Small intestine (tissue), 7 donors: ENCODE results near the gene TAF11L8. TPM values are rescaled to one million over a fixed set of nuclear protein-coding genes. Genes with fewer than 3 reads are reported as not detected.
"Not testable (repeated sequence)": the region's sequence is repeated elsewhere in the genome, so short reads cannot be mapped to it uniquely, and the experiment has no call there.

Source experiments
- DNase-seq, 2 donors: peaks; one replicate each; pipeline versions ENCODE4 v3.0.0 to v3.0.0-alpha.2; 2013
- FAIRE-seq: peaks from 2 replicates; lab custom pipeline; 2012; peaks lifted over from hg19 to GRCh38; lab: Jason Lieb, UNC
- H3K27ac ChIP-seq, 3 donors: one replicate each; pipeline ENCODE4 v1.5.1; 2013; ENCODE audit warnings: low read length in 2 of 3, mild to moderate bottlenecking in 2 of 3, control low read depth in 1 of 3, inconsistent platforms in 1 of 3, low read depth in 1 of 3, moderate library complexity in 1 of 3
- H3K27me3 ChIP-seq, 3 donors: one replicate each; pipeline ENCODE4 v1.6.1; 2013; ENCODE audit warnings: low read length in 3 of 3, inconsistent platforms in 1 of 3; ENCODE audit not compliant: control insufficient read depth in 3 of 3, insufficient read depth in 3 of 3
- H3K36me3 ChIP-seq, 3 donors: one replicate each; pipeline ENCODE4 v1.6.1; 2013; ENCODE audit warnings: low read length in 3 of 3, inconsistent platforms in 1 of 3, low read depth in 1 of 3, mild to moderate bottlenecking in 1 of 3, moderate library complexity in 1 of 3; ENCODE audit not compliant: control insufficient read depth in 3 of 3, insufficient read depth in 2 of 3
- H3K4me1 ChIP-seq, 3 donors: one replicate each; pipeline ENCODE4 v1.6.1; 2013; ENCODE audit warnings: low read length in 2 of 3, inconsistent platforms in 1 of 3, low read depth in 1 of 3, mild to moderate bottlenecking in 1 of 3, moderate library complexity in 1 of 3; ENCODE audit not compliant: control insufficient read depth in 3 of 3, insufficient read depth in 2 of 3
- H3K4me3 ChIP-seq, 3 donors: one replicate each; pipeline ENCODE4 v1.5.1; 2013; ENCODE audit warnings: low read length in 3 of 3, control low read depth in 1 of 3, inconsistent platforms in 1 of 3, low read depth in 1 of 3, mild to moderate bottlenecking in 1 of 3, moderate library complexity in 1 of 3
- H3K9me3 ChIP-seq, 2 donors: one replicate each; pipeline ENCODE4 v1.6.1; 2013; ENCODE audit warnings: low read depth in 1 of 2, low read length in 1 of 2; ENCODE audit not compliant: control insufficient read depth in 2 of 2, insufficient read depth in 1 of 2
- WGBS, 3 donors: extraction: QIAGEN DNeasy Blood & Tissue Kit; methylation state at CpG; one replicate each; pipeline ENCODE4 v1.1.7; 2013; 5-methylcytosine and 5-hydroxymethylcytosine counted together
- polyA plus RNA-seq, 4 donors: library from polyadenylated mRNA; stranded (reverse) in 3 of 4; unstranded in 1 of 4; fragments of 200-250 nt in 3 of 4; fragments of 120-200 nt in 1 of 4; gene quantifications; one replicate each; pipeline versions ENCODE4 v1.2.1 to v1.2.3, GENCODE V29; 2013
- donor health status: healthy with polysubstance abuse.
- donor health status: control.
- donor health status: control.
- donor health status: Bipolar disorder and iron deficiency.
- donor health status: healthy.

Gene TAF11L8
- polyA plus RNA-seq, 4 donors = not detected

DNA sequence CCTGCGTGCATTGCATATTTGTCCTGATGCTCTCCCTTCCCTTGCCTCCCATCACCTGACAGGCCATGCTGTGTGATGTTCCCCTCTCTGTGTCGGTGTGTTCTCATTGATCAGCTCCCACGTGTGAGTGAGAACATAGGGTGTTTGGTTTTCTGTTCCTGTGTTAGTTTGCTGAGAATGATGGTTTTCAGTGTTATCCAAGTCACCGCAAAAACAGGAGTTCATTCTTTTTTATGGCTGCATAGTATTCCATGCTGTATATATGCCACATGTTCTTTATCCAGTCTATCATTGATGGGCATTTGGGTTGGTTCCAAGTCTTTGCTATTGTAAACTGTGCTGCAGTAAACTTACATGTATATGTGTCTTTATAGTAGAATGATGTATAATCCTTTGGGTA lies 16.7 kb upstream of the TAF11L8 start:
- not testable (repeated sequence) for H3K27ac ChIP-seq, H3K4me3 ChIP-seq, FAIRE-seq, DNase-seq, H3K27me3 ChIP-seq, H3K36me3 ChIP-seq, H3K4me1 ChIP-seq, H3K9me3 ChIP-seq
- WGBS, 3 donors = 85 to 90% (median 90%) methylated on average over 4 of the region's 4 CpGs

DNA sequence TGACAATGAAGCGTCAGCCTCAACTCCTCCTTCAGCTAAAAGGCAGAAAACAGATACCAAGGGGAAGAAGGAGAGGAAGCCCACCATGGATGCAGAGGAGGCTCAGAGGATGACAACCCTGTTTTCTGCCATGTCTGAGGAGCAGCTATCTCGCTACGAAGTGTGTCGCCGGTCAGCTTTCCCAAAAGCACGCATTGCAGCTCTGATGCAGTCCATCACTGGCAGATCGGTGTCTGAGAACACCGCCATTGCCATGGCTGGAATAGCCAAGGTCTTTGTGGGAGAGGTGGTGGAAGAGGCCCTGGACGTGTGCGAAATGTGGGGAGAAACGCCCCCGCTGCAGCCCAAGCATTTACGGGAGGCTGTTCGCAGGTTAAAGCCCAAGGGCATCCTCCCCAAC lies 14.2 kb upstream of the TAF11L8 start:
- H3K36me3 ChIP-seq = no peaks in the 10 kb centered on the region
- DNase-seq = no peak
- H3K27ac ChIP-seq = no peak overlapping the region
- H3K4me3 ChIP-seq = no peak overlapping the region
- peaks cover 0 to 14% of the 10 kb centered on the region in 2 donors for H3K9me3 ChIP-seq
- WGBS, 3 donors = 91 to 93% (median 92%) methylated on average over 13 to 14 of the region's 14 CpGs
- no peaks in the 10 kb centered on the region for H3K4me1 ChIP-seq
- no peak for FAIRE-seq
- H3K27me3 ChIP-seq = no peaks in the 10 kb centered on the region

GRCh38 chr5:17603880-17604279 lies 13.1 kb upstream of the TAF11L8 start, which contains the start of gene TAF11L11:
Gene TAF11L11, plus strand, starts transcription at chr5:17604183.
- H3K27me3 ChIP-seq, H3K36me3 ChIP-seq, DNase-seq, H3K4me3 ChIP-seq, H3K27ac ChIP-seq, FAIRE-seq, H3K4me1 ChIP-seq: not testable (repeated sequence)
- 50 to 63% (median 55%) methylated on average over 6 of the region's 6 CpGs for WGBS, 3 donors
- peaks cover 0 to 14% of the 10 kb centered on the region in 2 donors for H3K9me3 ChIP-seq

GRCh38 chr5:17597728-17598127 lies 7.0 kb upstream of the TAF11L8 start, which contains the start of gene TAF11L10:
Gene TAF11L10, minus strand, starts transcription at chr5:17597828.
- H3K36me3 ChIP-seq, H3K27me3 ChIP-seq, H3K4me3 ChIP-seq, DNase-seq, FAIRE-seq, H3K27ac ChIP-seq, H3K4me1 ChIP-seq: not testable (repeated sequence)
- no CpG with 5 or more reads among the region's 15 CpGs for WGBS, 3 donors
- peaks cover 0 to 11% of the 10 kb centered on the region in 2 donors for H3K9me3 ChIP-seq

GRCh38 chr5:17594255-17594654 lies 3.5 kb upstream of the TAF11L8 start, which contains the start of gene TAF11L9:
Gene TAF11L9, minus strand, starts transcription at chr5:17594394.
- not testable (repeated sequence) for H3K27ac ChIP-seq, H3K27me3 ChIP-seq, H3K4me3 ChIP-seq, H3K9me3 ChIP-seq, H3K4me1 ChIP-seq, FAIRE-seq, DNase-seq, H3K36me3 ChIP-seq
- WGBS, 3 donors = 94 to 97% (median 96%) methylated on average over 7 to 9 of the region's 15 CpGs

DNA sequence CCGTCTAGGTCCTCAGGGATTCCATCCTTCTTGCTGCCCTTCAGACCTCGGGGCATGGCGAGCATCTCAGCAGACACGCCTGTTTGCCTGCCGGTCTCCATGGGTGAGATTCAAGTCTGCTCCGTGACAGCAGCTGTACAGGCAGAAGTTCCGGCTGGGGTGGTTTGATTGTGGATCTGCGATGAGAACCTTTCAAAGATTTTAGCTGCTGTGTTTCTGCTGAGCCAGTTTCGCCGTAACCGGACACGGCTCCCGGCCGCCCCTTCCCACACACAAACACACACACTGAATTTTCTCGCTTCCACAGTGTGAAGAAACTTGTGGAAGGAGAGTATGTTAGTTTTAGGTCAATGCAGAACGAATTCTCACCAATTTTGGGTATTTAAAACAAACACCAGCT lies 5.1 kb downstream of the TAF11L8 start, which contains the start of gene TAF11L7:
TAF11L7 (minus strand) TSS at position 101 of the 400 bp plus-strand sequence.
- H3K4me3 ChIP-seq, H3K27ac ChIP-seq, H3K36me3 ChIP-seq, H3K27me3 ChIP-seq, FAIRE-seq, H3K4me1 ChIP-seq, H3K9me3 ChIP-seq, DNase-seq: not testable (repeated sequence)
- WGBS, 3 donors = no CpG with 5 or more reads among the region's 16 CpGs

Other genes starting within 250 kb of the TAF11L8 start
- not detected for gene TAF11L2, start 92.7 kb downstream of the TAF11L8 start, polyA plus RNA-seq
- gene TAF11L3, start 72.6 kb downstream of the TAF11L8 start, polyA plus RNA-seq = not detected
- not detected for gene TAF11L4, start 69.2 kb downstream of the TAF11L8 start, polyA plus RNA-seq
- gene TAF11L5, start 65.7 kb downstream of the TAF11L8 start, polyA plus RNA-seq = not detected
- gene TAF11L6, start 62.3 kb downstream of the TAF11L8 start, polyA plus RNA-seq = not detected
- gene TAF11L7, start 5.2 kb downstream of the TAF11L8 start, polyA plus RNA-seq = not detected
- gene TAF11L9, start 3.4 kb upstream of the TAF11L8 start, polyA plus RNA-seq = not detected
- not detected for gene TAF11L10, start 6.9 kb upstream of the TAF11L8 start, polyA plus RNA-seq
- not detected for gene TAF11L11, start 13.2 kb upstream of the TAF11L8 start, polyA plus RNA-seq
- not detected for gene TAF11L12, start 19.4 kb upstream of the TAF11L8 start, polyA plus RNA-seq
- not detected for gene TAF11L13, start 41.1 kb upstream of the TAF11L8 start, polyA plus RNA-seq
- not detected for gene TAF11L14, start 43.5 kb upstream of the TAF11L8 start, polyA plus RNA-seq